Esophagus squamous epithelium (tissue), 5 donors: ENCODE data around the gene PRKACG. TPM values are rescaled to one million over a fixed set of nuclear protein-coding genes. Genes with fewer than 3 reads are reported as not detected.

ENCODE experiments used
- DNase-seq: peaks from one replicate; lab custom pipeline; 2025; lab: John Stamatoyannopoulos, UW
- H3K27ac ChIP-seq, 4 donors: fragments of 200-600 bp; sonication (generic); one replicate each; pipeline ENCODE4 v1.5.1; 2016 to 2019; ENCODE audit warnings: mild to moderate bottlenecking in 1 of 4
- H3K27me3 ChIP-seq, 4 donors: fragments of 200-600 bp; sonication (generic); 1 replicate in 3 of 4; 2 replicates in 1 of 4; pipeline versions ENCODE4 v1.5.1 to v1.6.0; 2017 to 2021; ENCODE audit warnings: antibody characterized with exemption in 1 of 4
- H3K36me3 ChIP-seq, 3 donors: fragments of 200-600 bp; sonication (generic); one replicate each; pipeline ENCODE4 v1.5.1; 2016 to 2019
- H3K4me1 ChIP-seq, 3 donors: fragments of 200-600 bp; sonication (generic); one replicate each; pipeline ENCODE4 v1.5.1; 2017 to 2019
- H3K4me3 ChIP-seq, 4 donors: fragments of 200-600 bp; sonication (generic); 1 replicate in 3 of 4; 2 replicates in 1 of 4; pipeline ENCODE4 v1.5.1; 2016 to 2019; ENCODE audit warnings: mild to moderate bottlenecking in 2 of 4, moderate library complexity in 1 of 4
- H3K9me3 ChIP-seq, 3 donors: fragments of 200-600 bp; sonication (generic); one replicate each; pipeline ENCODE4 v1.5.1; 2016 to 2019
- CTCF ChIP-seq, 6 experiments: fragments of 450-650 bp in 4 of 6; fragments of 200-600 bp in 2 of 6; sonication (generic) in 2 of 6; IDR thresholded peaks; one replicate each; pipeline ENCODE4 v1.5.1; 2016 to 2019; ENCODE audit warnings: antibody characterized with exemption in 6 of 6, mild to moderate bottlenecking in 4 of 6, moderate library complexity in 4 of 6
- POLR2A ChIP-seq, 4 donors: fragments of 450-650 bp; IDR thresholded peaks; one replicate each; pipeline ENCODE4 v1.6.1; 2017; ENCODE audit warnings: antibody characterized with exemption in 4 of 4, mild to moderate bottlenecking in 4 of 4, moderate library complexity in 3 of 4
- WGBS, 2 donors: methylation state at CpG; one replicate each; pipeline ENCODE4 v1.1.5; 2018; 5-methylcytosine and 5-hydroxymethylcytosine counted together
- intact Hi-C: fragments of 100-400 bp; cut with DNase I; formaldehyde crosslinking; loops from one replicate; pipeline ENCODE4 v1.15.0; 2022
- total RNA-seq, 4 donors: library from RNA; depleted of rRNA; stranded (reverse); fragments of >200 nt; gene quantifications; one replicate each; pipeline ENCODE4 v1.1.0, GENCODE V29; 2016
- donor health status: DM: yes; HTN: yes; CAD: no.

Gene PRKACG
- total RNA-seq, 4 donors from 2014 or later, result not detected

GRCh38 chr9:68979538-68980314, 34.2 kb downstream of the PRKACG start:
- no peaks in the 10 kb centered on the region for H3K9me3 ChIP-seq
- no peaks in the 10 kb centered on the region for H3K27me3 ChIP-seq
- no peak overlapping the region for H3K27ac ChIP-seq
- TF ChIP-seq CTCF (IDR thresholded peaks at IDR 0.05) (no peak), POLR2A (IDR thresholded peaks at IDR 0.05) (no peak)
- DNase-seq, result no peak
- no peak overlapping the region for H3K4me3 ChIP-seq
- intact Hi-C loops, result no loop called here
- 86 to 89% methylated on average over 1 to 7 of the region's 9 CpGs for WGBS, 2 donors
- H3K4me1 ChIP-seq, result no peaks in the 10 kb centered on the region
- H3K36me3 ChIP-seq, result no peaks in the 10 kb centered on the region

GRCh38 chr9:68978501-68978900, 35.4 kb downstream of the PRKACG start:
- intact Hi-C loops, result no loop called here
- no peak overlapping the region for H3K27ac ChIP-seq
- TF ChIP-seq POLR2A (IDR thresholded peaks at IDR 0.05) (no peak), CTCF (IDR thresholded peaks at IDR 0.05) (no peak)

GRCh38 chr9:68978066-68978465, 35.8 kb downstream of the PRKACG start:
- no peak overlapping the region for H3K27ac ChIP-seq
- H3K36me3 ChIP-seq, result no peaks in the 10 kb centered on the region
- no peak overlapping the region for H3K4me3 ChIP-seq
- no peaks in the 10 kb centered on the region for H3K9me3 ChIP-seq
- H3K27me3 ChIP-seq, result no peaks in the 10 kb centered on the region
- DNase-seq, result no peak
- no peaks in the 10 kb centered on the region for H3K4me1 ChIP-seq
- TF ChIP-seq POLR2A (IDR thresholded peaks at IDR 0.05), result no peak
- no peak for TF ChIP-seq CTCF (IDR thresholded peaks at IDR 0.05)
- intact Hi-C loops, result no loop called here
- 77 to 83% methylated on average over 4 of the region's 4 CpGs for WGBS, 2 donors

More at GRCh38 chr9:68978501-68978900, 35.4 kb downstream of the PRKACG start:
- no peak overlapping the region for H3K4me3 ChIP-seq
- no peaks in the 10 kb centered on the region for H3K36me3 ChIP-seq
- H3K9me3 ChIP-seq, result no peaks in the 10 kb centered on the region
- 87 to 88% methylated on average over 3 of the region's 3 CpGs for WGBS, 2 donors
- no peak for DNase-seq
- H3K4me1 ChIP-seq, result no peaks in the 10 kb centered on the region
- H3K27me3 ChIP-seq, result no peaks in the 10 kb centered on the region

GRCh38 chr9:68975365-68976043, 38.4 kb downstream of the PRKACG start:
- 55 to 61% methylated on average over 5 of the region's 5 CpGs for WGBS, 2 donors
- H3K4me3 ChIP-seq, result peak overlapping the region in 2 of 4 donors; percentile 1 to 25

More at GRCh38 chr9:68975365-68976043, 38.4 kb downstream of the PRKACG start:
- Histone ChIP-seq H3K27me3 (no peaks in the 10 kb centered on the region), H3K9me3 (no peaks in the 10 kb centered on the region), H3K4me1 (no peaks in the 10 kb centered on the region), H3K27ac (peak overlapping the region in 3 of 4 donors; percentile 2 to 44 (median 2)), H3K36me3 (no peaks in the 10 kb centered on the region)
- DNase-seq, result no peak
- intact Hi-C loops, result no loop called here
- TF ChIP-seq CTCF (IDR thresholded peaks at IDR 0.05) (no peak), POLR2A (IDR thresholded peaks at IDR 0.05) (no peak)
